GM18498 (cell line): ENCODE results near the gene BLOC1S6.

Experiments
- ATAC-seq: cut with Tn5 transposase; IDR thresholded peaks from one replicate; pipeline ENCODE4 v1.9.1; 2021; ENCODE audit warnings: mild to moderate bottlenecking, moderate library complexity; ENCODE audit not compliant: unreplicated experiment

The BLOC1S6 gene

GRCh38 chr15:45587095-45587862 is at the start of gene BLOC1S6:
Gene BLOC1S6 (plus strand): TSS chr15:45587379. CDS start chr15:45587444, 65 bp downstream.
- ATAC-seq: peak; percentile 89

- no peak for ATAC-seq
Observed at GRCh38 chr15:45539680-45540079, 47.5 kb upstream of the BLOC1S6 start.

GRCh38 chr15:45540531-45540930 is 46.6 kb upstream of the BLOC1S6 start:
- ATAC-seq: no peak

GRCh38 chr15:45543051-45543450 is 44.1 kb upstream of the BLOC1S6 start:
- no peak for ATAC-seq

- ATAC-seq: no peak
Observed at GRCh38 chr15:45544266-45545023, 42.7 kb upstream of the BLOC1S6 start.

- ATAC-seq: no peak
Observed at GRCh38 chr15:45546789-45547188, 40.4 kb upstream of the BLOC1S6 start.

GRCh38 chr15:45548753-45549520 is 38.2 kb upstream of the BLOC1S6 start:
- ATAC-seq: no peak

- no peak for ATAC-seq
Observed at GRCh38 chr15:45549541-45550220, 37.5 kb upstream of the BLOC1S6 start.

- ATAC-seq: no peak
Observed at GRCh38 chr15:45550436-45550835, 36.7 kb upstream of the BLOC1S6 start.

GRCh38 chr15:45551676-45552075 is 35.5 kb upstream of the BLOC1S6 start:
- no peak for ATAC-seq

- peak; percentile 65 for ATAC-seq
Observed at GRCh38 chr15:45555934-45556608, 31.1 kb upstream of the BLOC1S6 start.

GRCh38 chr15:45572617-45573016 is 14.6 kb upstream of the BLOC1S6 start:
- no peak for ATAC-seq

GRCh38 chr15:45573961-45574629 is 13.1 kb upstream of the BLOC1S6 start:
- ATAC-seq: no peak

GRCh38 chr15:45581919-45582318 is 5.3 kb upstream of the BLOC1S6 start:
- no peak for ATAC-seq

GRCh38 chr15:45583731-45584639 is 3.2 kb upstream of the BLOC1S6 start:
- ATAC-seq: no peak

GRCh38 chr15:45585069-45585791 is 1.9 kb upstream of the BLOC1S6 start:
- no peak for ATAC-seq

GRCh38 chr15:45586125-45586524 is 1.1 kb upstream of the BLOC1S6 start:
- ATAC-seq: no peak

GRCh38 chr15:45586601-45587094 is 531 bp upstream of the BLOC1S6 start:
- ATAC-seq: peak; percentile 10
